ENCODE results near the gene FAM221B. TPM values are rescaled to one million over a fixed set of nuclear protein-coding genes. Genes with fewer than 3 reads are reported as not detected.

Gene FAM221B
- polyA plus RNA-seq, 1 experiment, result not detected

- H3K27me3 ChIP-seq (ENCODE audit: control insufficient read depth, insufficient read depth, low read length), result peaks cover 12% of the 10 kb centered on the region
- TF ChIP-seq CTCF (IDR thresholded peaks at IDR 0.05; ENCODE audit: insufficient read depth, low read depth, low read length), result no peak
- CTCF ChIA-PET, result no interaction called here
- H3K4me3 ChIP-seq (ENCODE audit: low read depth, low read length), result no peak overlapping the region
- POLR2A ChIA-PET, result no interaction called here
- no peak for DNase-seq (ENCODE audit: low read depth)
- no peaks in the 10 kb centered on the region for H3K36me3 ChIP-seq (ENCODE audit: control insufficient read depth, insufficient read depth, low read length)
Observed at GRCh38 chr9:35862328-35862727, 33.8 kb upstream of the FAM221B start.

DNA sequence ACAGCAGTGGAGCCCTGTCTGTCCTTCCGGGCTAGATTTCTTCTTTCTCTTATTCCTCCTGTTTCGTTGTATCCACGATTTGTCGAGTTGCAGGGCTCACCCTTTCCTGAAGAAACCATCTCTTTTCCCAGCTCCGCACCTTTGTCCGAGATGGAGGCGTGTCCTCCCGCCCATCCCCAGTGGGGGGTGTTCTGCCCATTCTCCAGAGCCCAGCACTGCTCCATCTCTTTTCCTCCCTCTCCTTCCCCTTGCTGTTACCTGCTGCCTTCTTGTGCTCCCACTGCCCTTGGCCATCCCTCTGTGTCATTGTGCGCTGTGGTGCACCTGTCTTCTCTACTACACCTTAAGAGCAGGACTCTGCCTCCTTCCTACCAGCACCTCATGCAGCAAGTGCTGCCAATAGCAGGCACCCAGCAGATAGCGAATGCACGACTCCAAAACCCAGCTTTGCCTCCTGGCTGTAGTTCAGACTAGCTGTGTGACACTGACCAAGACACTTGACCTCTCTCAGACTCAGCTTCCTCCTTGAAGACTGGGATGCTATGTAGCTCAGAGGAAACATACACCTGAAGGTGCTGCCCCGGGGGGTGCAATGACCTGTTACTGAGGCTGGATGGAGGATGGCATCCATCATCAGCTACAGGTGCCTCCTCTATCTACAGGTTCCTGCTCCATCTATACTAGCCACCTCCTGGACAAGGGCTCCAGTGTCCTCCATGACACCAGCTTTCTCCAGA is 32.8 kb upstream of the FAM221B start:
- ChIA-PET CTCF (interaction anchor here (1.0 to 1.1 kb wide), 3 partner anchors 10 to 35 kb away, joined by 3 to 6 read pairs (median 3); no protein-coding TSS in a partner anchor), POLR2A (no interaction called here)
- TF ChIP-seq CTCF (IDR thresholded peaks at IDR 0.05; ENCODE audit: insufficient read depth, low read depth, low read length), result no peak
- no peak for DNase-seq (ENCODE audit: low read depth)
- Histone ChIP-seq H3K4me3 (ENCODE audit: low read depth, low read length) (no peak overlapping the region), H3K27me3 (ENCODE audit: control insufficient read depth, insufficient read depth, low read length) (peaks cover 12% of the 10 kb centered on the region), H3K36me3 (ENCODE audit: control insufficient read depth, insufficient read depth, low read length) (no peaks in the 10 kb centered on the region)

DNA sequence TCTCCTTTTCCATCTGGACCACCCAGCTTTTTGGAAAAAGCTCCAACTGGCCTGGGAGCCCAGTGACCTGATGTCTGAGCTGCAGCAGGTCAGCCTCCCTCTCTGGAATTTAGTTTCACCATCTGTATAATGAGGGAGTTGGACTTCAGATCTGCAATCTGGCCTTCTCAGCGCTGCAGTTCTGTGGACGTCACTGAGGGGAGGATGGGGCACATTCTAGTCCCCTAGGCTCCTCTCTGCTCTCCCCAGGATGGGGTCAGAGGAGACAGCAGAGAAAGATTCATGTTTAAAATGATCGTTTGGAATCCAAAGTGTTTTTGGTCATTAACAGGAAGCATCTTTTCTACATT is 31.4 kb upstream of the FAM221B start:
- Histone ChIP-seq H3K36me3 (ENCODE audit: control insufficient read depth, insufficient read depth, low read length) (no peaks in the 10 kb centered on the region), H3K27me3 (ENCODE audit: control insufficient read depth, insufficient read depth, low read length) (peaks cover 12% of the 10 kb centered on the region), H3K4me3 (ENCODE audit: low read depth, low read length) (no peak overlapping the region)
- POLR2A ChIA-PET, result no interaction called here
- TF ChIP-seq CTCF (IDR thresholded peaks at IDR 0.05; ENCODE audit: insufficient read depth, low read depth, low read length), result no peak
- no peak for DNase-seq (ENCODE audit: low read depth)
- CTCF ChIA-PET, result interaction anchor here (1.3 to 4.6 kb wide), 3 partner anchors 16 to 22 kb away, joined by 3 to 21 read pairs (median 3); no protein-coding TSS in a partner anchor

GRCh38 chr9:35859310-35859989 is 30.9 kb upstream of the FAM221B start:
- CTCF ChIA-PET, result interaction anchor here (1.3 to 4.6 kb wide), 4 partner anchors 17 to 69 kb away, joined by 3 to 21 read pairs (median 3); no protein-coding TSS in a partner anchor
- no peak for TF ChIP-seq CTCF (IDR thresholded peaks at IDR 0.05; ENCODE audit: insufficient read depth, low read depth, low read length)

GRCh38 chr9:35858458-35858857 is 29.9 kb upstream of the FAM221B start:
- peaks cover 12% of the 10 kb centered on the region for H3K27me3 ChIP-seq (ENCODE audit: control insufficient read depth, insufficient read depth, low read length)
- POLR2A ChIA-PET, result no interaction called here
- H3K36me3 ChIP-seq (ENCODE audit: control insufficient read depth, insufficient read depth, low read length), result no peaks in the 10 kb centered on the region
- CTCF ChIA-PET, result interaction anchor here (1.1 to 4.6 kb wide), 6 partner anchors 9 to 87 kb away, joined by 3 to 21 read pairs (median 5); no protein-coding TSS in a partner anchor
- H3K4me3 ChIP-seq (ENCODE audit: low read depth, low read length), result no peak overlapping the region
- no peak for DNase-seq (ENCODE audit: low read depth)
- no peak for TF ChIP-seq CTCF (IDR thresholded peaks at IDR 0.05; ENCODE audit: insufficient read depth, low read depth, low read length)

More at GRCh38 chr9:35859310-35859989, 30.9 kb upstream of the FAM221B start:
- POLR2A ChIA-PET, result no interaction called here
- H3K27me3 ChIP-seq (ENCODE audit: control insufficient read depth, insufficient read depth, low read length), result peaks cover 12% of the 10 kb centered on the region
- H3K36me3 ChIP-seq (ENCODE audit: control insufficient read depth, insufficient read depth, low read length), result no peaks in the 10 kb centered on the region
- DNase-seq (ENCODE audit: low read depth), result no peak
- no peak overlapping the region for H3K4me3 ChIP-seq (ENCODE audit: low read depth, low read length)
